ENCODE measurements around the gene PLBD2. TPM values are rescaled to one million over a fixed set of nuclear protein-coding genes. Genes with fewer than 3 reads are reported as not detected.

Gene PLBD2
- total RNA-seq, 1 experiment from 2014 or later: 18.8 TPM

GRCh38 chr12:113332688-113333417, 25.5 kb upstream of the PLBD2 start:
- TF ChIP-seq EZH2phosphoT487 (IDR thresholded peaks at IDR 0.05; ENCODE audit: borderline replicate concordance, low read length): no peak
- no peak for TF ChIP-seq CTCF (conservative IDR thresholded peaks at IDR 0.05; ENCODE audit: low read depth, low read length)
- H3K9me3 ChIP-seq (ENCODE audit: low read length): no peaks in the 10 kb centered on the region
- peak overlapping the region; percentile 88 for H3K4me2 ChIP-seq (ENCODE audit: low read length)
- H3K27ac ChIP-seq (ENCODE audit: low read length): no peak overlapping the region
- peaks cover 15% of the 10 kb centered on the region for H3K4me1 ChIP-seq (ENCODE audit: insufficient read depth, low read length)
- DNase-seq (no peak), ATAC-seq (no peak)
- peaks cover 12% of the 10 kb centered on the region; the same call in 1 of the 2 replicates for H3K36me3 ChIP-seq (ENCODE audit: low read depth, low read length)
- H4K20me1 ChIP-seq (ENCODE audit: low read length): no peaks in the 10 kb centered on the region
- no TSS peak for BruUV-seq (replicated peaks)
- no peaks in the 10 kb centered on the region for H3K9me2 ChIP-seq (replicated peaks; ENCODE audit: low read length)
- POLR2A ChIA-PET (ENCODE audit: unreplicated experiment): no interaction called here
- intact Hi-C loops (cut with micrococcal nuclease): no loop called here
- H3K79me2 ChIP-seq (ENCODE audit: low read length): peaks cover 19% of the 10 kb centered on the region
- CTCF ChIA-PET: no interaction called here
- no peak overlapping the region for H3K9ac ChIP-seq (ENCODE audit: low read length)
- H3K4me3 ChIP-seq (ENCODE audit: low read length): peak overlapping the region; percentile 77
- no peaks in the 10 kb centered on the region for H3K27me3 ChIP-seq (ENCODE audit: low read length)
- no peaks in the 10 kb centered on the region for H3F3A ChIP-seq (ENCODE audit: low read length, unreplicated experiment)
- H2AFZ ChIP-seq (ENCODE audit: low read length): no peak overlapping the region

DNA sequence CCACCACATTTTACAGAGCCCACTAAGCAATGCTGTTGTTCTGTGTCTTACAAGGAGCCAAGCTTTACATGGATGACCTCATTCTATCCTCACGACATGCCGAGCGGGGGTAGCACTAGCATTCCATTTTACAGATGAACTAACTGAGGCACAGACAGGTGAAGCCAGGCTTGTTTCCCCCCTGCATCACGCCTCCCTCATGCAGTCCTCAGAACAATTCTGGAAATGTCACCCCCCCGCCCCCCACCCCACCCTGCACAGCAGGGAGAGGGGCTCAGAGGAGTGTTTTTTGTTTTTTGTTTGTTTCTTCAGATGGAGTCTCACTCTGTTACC, 25.0 kb upstream of the PLBD2 start:
- Histone ChIP-seq H2AFZ (ENCODE audit: low read length) (no peak overlapping the region), H3K27ac (ENCODE audit: low read length) (no peak overlapping the region), H3K4me1 (ENCODE audit: insufficient read depth, low read length) (peaks cover 15% of the 10 kb centered on the region), H3K9me2 (replicated peaks; ENCODE audit: low read length) (no peaks in the 10 kb centered on the region), H3K4me2 (ENCODE audit: low read length) (peak overlapping the region; percentile 88), H3K27me3 (ENCODE audit: low read length) (no peaks in the 10 kb centered on the region), H3K9me3 (ENCODE audit: low read length) (no peaks in the 10 kb centered on the region), H3K4me3 (ENCODE audit: low read length) (peak overlapping the region; percentile 77), H3K79me2 (ENCODE audit: low read length) (peaks cover 19% of the 10 kb centered on the region), H3K9ac (ENCODE audit: low read length) (no peak overlapping the region), H3K36me3 (ENCODE audit: low read depth, low read length) (peaks cover 12% of the 10 kb centered on the region; the same call in 1 of the 2 replicates), H3F3A (ENCODE audit: low read length, unreplicated experiment) (no peaks in the 10 kb centered on the region), H4K20me1 (ENCODE audit: low read length) (no peaks in the 10 kb centered on the region)
- ChIA-PET CTCF (no interaction called here), POLR2A (ENCODE audit: unreplicated experiment) (no interaction called here)
- no peak for DNase-seq
- intact Hi-C loops (cut with micrococcal nuclease): no loop called here
- TF ChIP-seq EZH2 (IDR thresholded peaks at IDR 0.05; ENCODE audit: low read length, unreplicated experiment) (no peak), EZH2phosphoT487 (IDR thresholded peaks at IDR 0.05; ENCODE audit: borderline replicate concordance, low read length) (no peak), CTCF (conservative IDR thresholded peaks at IDR 0.05; ENCODE audit: low read depth, low read length) (no peak)
- BruUV-seq (replicated peaks): no TSS peak
- no peak for ATAC-seq
